Liver (tissue), 9 donors: ENCODE measurements around the gene DIS3L. TPM values are rescaled to one million over a fixed set of nuclear protein-coding genes. Genes with fewer than 3 reads are reported as not detected.

ENCODE experiments used
- DNase-seq: peaks from one replicate; pipeline ENCODE4 v3.0.0-alpha.2; 2017; ENCODE audit warnings: low spot score
- H3K27ac ChIP-seq, 2 donors: one replicate each; pipeline ENCODE4 v1.7.0; 2013; ENCODE audit warnings: inconsistent platforms in 2 of 2, low read length in 2 of 2, control low read depth in 1 of 2, low read depth in 1 of 2, mild to moderate bottlenecking in 1 of 2
- H3K27me3 ChIP-seq, 4 donors: one replicate each; pipeline versions ENCODE4 v1.6.1 to v1.7.0; 2013; ENCODE audit warnings: low read length in 3 of 4, inconsistent platforms in 1 of 4, mild to moderate bottlenecking in 1 of 4, moderate library complexity in 1 of 4; ENCODE audit not compliant: control insufficient read depth in 4 of 4, insufficient read depth in 4 of 4
- H3K36me3 ChIP-seq, 4 donors: one replicate each; pipeline versions ENCODE4 v1.6.1 to v1.7.0; 2013; ENCODE audit warnings: low read length in 3 of 4, mild to moderate bottlenecking in 3 of 4, low read depth in 1 of 4, moderate library complexity in 1 of 4; ENCODE audit not compliant: control insufficient read depth in 4 of 4, insufficient read depth in 3 of 4
- H3K4me1 ChIP-seq, 4 donors: one replicate each; pipeline versions ENCODE4 v1.6.1 to v1.7.0; 2013; ENCODE audit warnings: low read length in 3 of 4, mild to moderate bottlenecking in 3 of 4, moderate library complexity in 1 of 4; ENCODE audit not compliant: control insufficient read depth in 4 of 4, insufficient read depth in 4 of 4
- H3K4me3 ChIP-seq, 3 donors: one replicate each; pipeline versions ENCODE4 v1.6.1 to v1.7.0; 2013; ENCODE audit warnings: low read length in 3 of 3, control low read depth in 1 of 3, low read depth in 1 of 3, mild to moderate bottlenecking in 1 of 3
- H3K9ac ChIP-seq, 2 donors: one replicate each; pipeline ENCODE4 v1.7.0; 2013; ENCODE audit warnings: low read length in 2 of 2, mild to moderate bottlenecking in 2 of 2, moderate library complexity in 2 of 2, control low read depth in 1 of 2, low read depth in 1 of 2
- H3K9me3 ChIP-seq, 4 donors: one replicate each; pipeline versions ENCODE4 v1.6.1 to v1.7.0; 2013; ENCODE audit warnings: low read length in 3 of 4; ENCODE audit not compliant: control insufficient read depth in 4 of 4
- CTCF ChIP-seq: fragments of 150-350 bp; IDR thresholded peaks from 2 replicates; pipeline ENCODE4 v1.5.1; 2017; ENCODE audit warnings: improper control_type of control experiment, low read depth, low read length; ENCODE audit not compliant: missing input control
- EGR1 ChIP-seq, 2 donors: IDR thresholded peaks; 2 replicates each; pipeline ENCODE4 v1.6.1; 2016 to 2018; ENCODE audit warnings: antibody characterized with exemption in 2 of 2, low read depth in 2 of 2
- FOXA1 ChIP-seq: IDR thresholded peaks from 2 replicates; pipeline ENCODE4 v1.6.1; 2016; ENCODE audit warnings: antibody characterized with exemption
- FOXA2 ChIP-seq: IDR thresholded peaks from 2 replicates; pipeline ENCODE4 v1.6.1; 2016; ENCODE audit warnings: antibody characterized with exemption
- HNF4A ChIP-seq, 2 donors: conservative IDR thresholded peaks; 2 replicates each; pipeline ENCODE4 v1.6.1; 2016; ENCODE audit warnings: antibody characterized with exemption in 2 of 2, mild to moderate bottlenecking in 2 of 2
- JUND ChIP-seq, 2 donors: IDR thresholded peaks; 2 replicates each; pipeline ENCODE4 v1.6.1; 2016; ENCODE audit warnings: antibody characterized with exemption in 2 of 2
- NR2F2 ChIP-seq: IDR thresholded peaks from 2 replicates; pipeline ENCODE4 v1.6.1; 2016; ENCODE audit warnings: antibody characterized with exemption
- RAD21 ChIP-seq, 2 donors: IDR thresholded peaks; 2 replicates each; pipeline ENCODE4 v1.6.1; 2016; ENCODE audit warnings: antibody characterized with exemption in 2 of 2, mild to moderate bottlenecking in 2 of 2
- RXRA ChIP-seq, 2 donors: IDR thresholded peaks; 2 replicates each; pipeline ENCODE4 v1.6.1; 2017 to 2018; ENCODE audit warnings: antibody characterized with exemption in 2 of 2, mild to moderate bottlenecking in 1 of 2
- YY1 ChIP-seq: IDR thresholded peaks from 2 replicates; pipeline ENCODE4 v1.6.1; 2016; ENCODE audit warnings: antibody characterized with exemption, mild to moderate bottlenecking
- WGBS: extraction: QIAGEN DNeasy Blood & Tissue Kit; methylation state at CpG from one replicate; pipeline ENCODE4 v1.1.7; 2013; 5-methylcytosine and 5-hydroxymethylcytosine counted together
- polyA plus RNA-seq, 2 donors: library from polyadenylated mRNA; stranded (reverse) in 1 of 2; unstranded in 1 of 2; fragments of 200-250 nt in 1 of 2; fragments of >200 nt in 1 of 2; fragmentation: Nextera tagmentation in 1 of 2; extraction: Ambion mirVana in 1 of 2; gene quantifications; one replicate each; pipeline versions ENCODE4 v1.2.1 to v1.2.3, GENCODE V29; 2013 to 2015
- total RNA-seq, 2 donors: library from RNA; depleted of rRNA; stranded (reverse); fragments of >200 nt; gene quantifications; one replicate each; pipeline ENCODE4 v1.2.3, GENCODE V29; 2014
- TF ChIP-seq, protein P1 (sequence below): IDR thresholded peaks from 2 replicates; pipeline ENCODE4 v1.6.1; 2016; ENCODE audit warnings: antibody characterized with exemption, mild to moderate bottlenecking
- TF ChIP-seq, protein P2 (sequence below): IDR thresholded peaks from 2 replicates; pipeline ENCODE4 v1.6.1; 2016; ENCODE audit warnings: antibody characterized with exemption
- TF ChIP-seq, protein P3 (sequence below): IDR thresholded peaks from 2 replicates; pipeline ENCODE4 v1.6.1; 2016; ENCODE audit warnings: antibody characterized with exemption
- TF ChIP-seq, protein P4 (sequence below): IDR thresholded peaks from 2 replicates; pipeline ENCODE4 v1.6.1; 2016; ENCODE audit warnings: antibody characterized with exemption
- donor health status: healthy.
- donor health status: healthy.
- donor health status: healthy.
- donor health status: healthy.
- donor health status: healthy.

The DIS3L gene
- total and polyA plus RNA-seq, 4 donors, result 9.9 to 40.2 (median 15.7) TPM

- Histone ChIP-seq H3K4me3 (peak overlapping the region in 2 of 3 donors; percentile 66 to 96), H3K9ac (peak overlapping the region; percentile 58 to 70), H3K36me3 (peaks cover 0 to 2% (median 0%) of the 10 kb centered on the region in 4 donors), H3K4me1 (peaks cover 0 to 18% (median 12%) of the 10 kb centered on the region in 4 donors), H3K9me3 (no peaks in the 10 kb centered on the region), H3K27ac (no peak overlapping the region), H3K27me3 (no peaks in the 10 kb centered on the region)
- no peak for DNase-seq
- TF ChIP-seq CTCF (no peak), NR2F2 (no peak), EGR1 (IDR thresholded peaks at IDR 0.05; ENCODE audit: low read depth in 2 of 2) (no peak), RAD21 (IDR thresholded peaks at IDR 0.05) (no peak), RXRA (IDR thresholded peaks at IDR 0.05) (no peak), YY1 (no peak)
- TF ChIP-seq, protein P1, sequence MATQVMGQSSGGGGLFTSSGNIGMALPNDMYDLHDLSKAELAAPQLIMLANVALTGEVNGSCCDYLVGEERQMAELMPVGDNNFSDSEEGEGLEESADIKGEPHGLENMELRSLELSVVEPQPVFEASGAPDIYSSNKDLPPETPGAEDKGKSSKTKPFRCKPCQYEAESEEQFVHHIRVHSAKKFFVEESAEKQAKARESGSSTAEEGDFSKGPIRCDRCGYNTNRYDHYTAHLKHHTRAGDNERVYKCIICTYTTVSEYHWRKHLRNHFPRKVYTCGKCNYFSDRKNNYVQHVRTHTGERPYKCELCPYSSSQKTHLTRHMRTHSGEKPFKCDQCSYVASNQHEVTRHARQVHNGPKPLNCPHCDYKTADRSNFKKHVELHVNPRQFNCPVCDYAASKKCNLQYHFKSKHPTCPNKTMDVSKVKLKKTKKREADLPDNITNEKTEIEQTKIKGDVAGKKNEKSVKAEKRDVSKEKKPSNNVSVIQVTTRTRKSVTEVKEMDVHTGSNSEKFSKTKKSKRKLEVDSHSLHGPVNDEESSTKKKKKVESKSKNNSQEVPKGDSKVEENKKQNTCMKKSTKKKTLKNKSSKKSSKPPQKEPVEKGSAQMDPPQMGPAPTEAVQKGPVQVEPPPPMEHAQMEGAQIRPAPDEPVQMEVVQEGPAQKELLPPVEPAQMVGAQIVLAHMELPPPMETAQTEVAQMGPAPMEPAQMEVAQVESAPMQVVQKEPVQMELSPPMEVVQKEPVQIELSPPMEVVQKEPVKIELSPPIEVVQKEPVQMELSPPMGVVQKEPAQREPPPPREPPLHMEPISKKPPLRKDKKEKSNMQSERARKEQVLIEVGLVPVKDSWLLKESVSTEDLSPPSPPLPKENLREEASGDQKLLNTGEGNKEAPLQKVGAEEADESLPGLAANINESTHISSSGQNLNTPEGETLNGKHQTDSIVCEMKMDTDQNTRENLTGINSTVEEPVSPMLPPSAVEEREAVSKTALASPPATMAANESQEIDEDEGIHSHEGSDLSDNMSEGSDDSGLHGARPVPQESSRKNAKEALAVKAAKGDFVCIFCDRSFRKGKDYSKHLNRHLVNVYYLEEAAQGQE, result no peak
- WGBS, result 71% methylated on average over 3 of the region's 3 CpGs
Observed at GRCh38 chr15:66294932-66295235, 1.5 kb downstream of the DIS3L start.

DNA sequence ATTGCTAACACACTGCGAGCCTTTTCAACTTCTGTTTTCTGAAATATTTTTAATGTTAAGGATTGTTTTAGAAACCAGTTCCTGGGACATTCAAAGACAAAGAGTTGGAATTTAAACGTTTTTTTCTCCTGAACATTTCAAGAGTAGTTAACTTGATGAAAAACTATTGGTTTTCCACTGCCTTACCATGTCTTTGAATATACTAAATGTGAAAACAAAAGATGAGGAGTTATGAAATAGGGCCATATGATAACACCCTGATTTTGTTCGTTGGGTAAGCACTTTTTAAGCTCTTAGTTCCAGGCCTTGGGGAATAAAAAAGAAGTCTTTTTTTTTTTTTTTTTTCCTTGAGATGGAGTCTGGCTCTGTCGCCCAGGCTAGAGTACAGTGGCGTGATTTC lies 2.8 kb downstream of the DIS3L start:
- H3K4me3 ChIP-seq, result no peak overlapping the region
- H3K9me3 ChIP-seq, result no peaks in the 10 kb centered on the region
- H3K9ac ChIP-seq, result no peak overlapping the region
- H3K36me3 ChIP-seq, result peaks cover 0 to 2% (median 0%) of the 10 kb centered on the region in 4 donors
- no peak for TF ChIP-seq JUND (IDR thresholded peaks at IDR 0.05)
- TF ChIP-seq, protein P2, sequence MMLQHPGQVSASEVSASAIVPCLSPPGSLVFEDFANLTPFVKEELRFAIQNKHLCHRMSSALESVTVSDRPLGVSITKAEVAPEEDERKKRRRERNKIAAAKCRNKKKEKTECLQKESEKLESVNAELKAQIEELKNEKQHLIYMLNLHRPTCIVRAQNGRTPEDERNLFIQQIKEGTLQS, result no peak
- TF ChIP-seq NR2F2, result no peak
- no peak for TF ChIP-seq RAD21 (IDR thresholded peaks at IDR 0.05)
- 82% methylated on average over 5 of the region's 5 CpGs for WGBS
- H3K27ac ChIP-seq, result no peak overlapping the region
- H3K27me3 ChIP-seq, result no peaks in the 10 kb centered on the region
- H3K4me1 ChIP-seq, result peaks cover 0 to 18% (median 12%) of the 10 kb centered on the region in 4 donors
- no peak for DNase-seq

GRCh38 chr15:66298803-66299251 lies 5.5 kb downstream of the DIS3L start:
- no peak for TF ChIP-seq YY1
- TF ChIP-seq FOXA2, result no peak
- TF ChIP-seq, protein P3, sequence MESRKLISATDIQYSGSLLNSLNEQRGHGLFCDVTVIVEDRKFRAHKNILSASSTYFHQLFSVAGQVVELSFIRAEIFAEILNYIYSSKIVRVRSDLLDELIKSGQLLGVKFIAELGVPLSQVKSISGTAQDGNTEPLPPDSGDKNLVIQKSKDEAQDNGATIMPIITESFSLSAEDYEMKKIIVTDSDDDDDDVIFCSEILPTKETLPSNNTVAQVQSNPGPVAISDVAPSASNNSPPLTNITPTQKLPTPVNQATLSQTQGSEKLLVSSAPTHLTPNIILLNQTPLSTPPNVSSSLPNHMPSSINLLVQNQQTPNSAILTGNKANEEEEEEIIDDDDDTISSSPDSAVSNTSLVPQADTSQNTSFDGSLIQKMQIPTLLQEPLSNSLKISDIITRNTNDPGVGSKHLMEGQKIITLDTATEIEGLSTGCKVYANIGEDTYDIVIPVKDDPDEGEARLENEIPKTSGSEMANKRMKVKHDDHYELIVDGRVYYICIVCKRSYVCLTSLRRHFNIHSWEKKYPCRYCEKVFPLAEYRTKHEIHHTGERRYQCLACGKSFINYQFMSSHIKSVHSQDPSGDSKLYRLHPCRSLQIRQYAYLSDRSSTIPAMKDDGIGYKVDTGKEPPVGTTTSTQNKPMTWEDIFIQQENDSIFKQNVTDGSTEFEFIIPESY, result no peak
- TF ChIP-seq CTCF, result no peak
- TF ChIP-seq HNF4A (conservative IDR thresholded peaks at IDR 0.05), result no peak
- TF ChIP-seq EGR1 (IDR thresholded peaks at IDR 0.05; ENCODE audit: low read depth in 2 of 2), result no peak
- no peak for TF ChIP-seq FOXA1
- TF ChIP-seq, protein P2, result no peak
- TF ChIP-seq, protein P4, sequence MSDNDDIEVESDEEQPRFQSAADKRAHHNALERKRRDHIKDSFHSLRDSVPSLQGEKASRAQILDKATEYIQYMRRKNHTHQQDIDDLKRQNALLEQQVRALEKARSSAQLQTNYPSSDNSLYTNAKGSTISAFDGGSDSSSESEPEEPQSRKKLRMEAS, result no peak
- Histone ChIP-seq H3K4me3 (no peak overlapping the region), H3K27me3 (no peaks in the 10 kb centered on the region), H3K36me3 (peaks cover 0 to 2% (median under 1%) of the 10 kb centered on the region in 4 donors), H3K9ac (no peak overlapping the region), H3K9me3 (no peaks in the 10 kb centered on the region), H3K27ac (no peak overlapping the region), H3K4me1 (peaks cover 0 to 13% (median 10%) of the 10 kb centered on the region in 4 donors)
- no peak for DNase-seq
- WGBS, result 92% methylated on average over 4 of the region's 4 CpGs
